Measurements from ENCODE around the gene ZNF613.
A peak's percentile ranks its signal among the peaks of the same experiment; 100 is the strongest.
"Not testable (repeated sequence)": the region's sequence is repeated elsewhere in the genome, so short reads cannot be mapped to it uniquely, and the experiment has no call there.

ZNF613 gene

GRCh38 chr19:51926784-51927741 is at the start of gene ZNF613:
Gene ZNF613, plus strand, starts transcription at chr19:51927472. Its CDS starts 8,749 bp downstream, at chr19:51936221.
- peak; percentile 87 for DNase-seq

GRCh38 chr19:51882518-51882917 is 44.8 kb upstream of the ZNF613 start:
- DNase-seq, result no peak

- DNase-seq, result no peak
These were observed 42.6 kb upstream of the ZNF613 start for GRCh38 chr19:51884713-51885112.

- peak; percentile 81 for DNase-seq
These were observed 39.5 kb upstream of the ZNF613 start, which contains the start of gene ZNF577 for GRCh38 chr19:51887522-51888498. Gene ZNF577, minus strand, starts transcription at chr19:51887951. Its CDS starts 7,569 bp downstream, at chr19:51880382.

GRCh38 chr19:51889934-51890333 is 37.3 kb upstream of the ZNF613 start:
- no peak for DNase-seq

- no peak for DNase-seq
These were observed 36.0 kb upstream of the ZNF613 start for GRCh38 chr19:51891193-51891747.

GRCh38 chr19:51901860-51902259 is 25.4 kb upstream of the ZNF613 start:
- DNase-seq, result no peak

GRCh38 chr19:51903192-51903591 is 24.1 kb upstream of the ZNF613 start:
- no peak for DNase-seq

- DNase-seq, result peak; percentile 83
These were observed 22.7 kb upstream of the ZNF613 start, which contains the start of gene ZNF649 for GRCh38 chr19:51904331-51905165. Gene ZNF649, minus strand, starts transcription at chr19:51905017. Its CDS starts 4,910 bp downstream, at chr19:51900107.

- no peak for DNase-seq
These were observed 22.1 kb upstream of the ZNF613 start for GRCh38 chr19:51905206-51905605.

- not testable (repeated sequence) for DNase-seq
These were observed 21.6 kb upstream of the ZNF613 start for GRCh38 chr19:51905639-51906038.

GRCh38 chr19:51906108-51906507 is 21.2 kb upstream of the ZNF613 start:
- DNase-seq, result not testable (repeated sequence)

- not testable (repeated sequence) for DNase-seq
These were observed 19.3 kb upstream of the ZNF613 start for GRCh38 chr19:51907981-51908380.

- DNase-seq, result no peak
These were observed 11.9 kb upstream of the ZNF613 start for GRCh38 chr19:51915324-51915867.

GRCh38 chr19:51916167-51916566 is 11.1 kb upstream of the ZNF613 start:
- DNase-seq, result no peak

- DNase-seq, result no peak
These were observed 7.7 kb upstream of the ZNF613 start for GRCh38 chr19:51919606-51920005.

GRCh38 chr19:51921949-51922348 is 5.3 kb upstream of the ZNF613 start:
- peak; percentile 7 for DNase-seq

GRCh38 chr19:51926426-51926783 is 867 bp upstream of the ZNF613 start:
- DNase-seq, result no peak

- no peak for DNase-seq
These were observed 587 bp downstream of the ZNF613 start for GRCh38 chr19:51927859-51928258.

- DNase-seq, result no peak
These were observed 4.6 kb downstream of the ZNF613 start for GRCh38 chr19:51931921-51932320.

GRCh38 chr19:51938936-51939335 is 11.7 kb downstream of the ZNF613 start:
- no peak for DNase-seq

Data from CD4-positive, alpha-beta T cell treated with Interleukin-10 for 1 hour (primary cell).